Ishikawa (cell line): ENCODE data around the gene ZNF808.
A peak's percentile ranks its signal among the peaks of the same experiment; 100 is the strongest.

Source experiments
- CEBPB ChIP-seq: IDR thresholded peaks from 2 replicates; pipeline ENCODE4 v1.6.1; 2012
- CREB1 ChIP-seq: IDR thresholded peaks from 2 replicates; pipeline ENCODE4 v1.6.1; 2012; ENCODE audit warnings: low read depth
- EGR1 ChIP-seq: IDR thresholded peaks from 2 replicates; pipeline ENCODE4 v1.6.1; 2012
- EP300 ChIP-seq: IDR thresholded peaks from 2 replicates; pipeline ENCODE4 v1.6.1; 2012; ENCODE audit warnings: borderline replicate concordance
- FOXM1 ChIP-seq: IDR thresholded peaks from 2 replicates; pipeline ENCODE4 v1.6.1; 2012; ENCODE audit warnings: low read depth, borderline replicate concordance
- NFIC ChIP-seq: IDR thresholded peaks from 2 replicates; pipeline ENCODE4 v1.6.1; 2012
- RAD21 ChIP-seq: IDR thresholded peaks from 2 replicates; pipeline ENCODE4 v1.6.1; 2012; ENCODE audit warnings: low read depth
- TAF1 ChIP-seq: IDR thresholded peaks from 2 replicates; pipeline ENCODE4 v1.6.1; 2012; ENCODE audit warnings: low read depth, mild to moderate bottlenecking
- TCF12 ChIP-seq: IDR thresholded peaks from 2 replicates; pipeline ENCODE4 v1.6.1; 2012; ENCODE audit warnings: low read depth
- TEAD4 ChIP-seq: IDR thresholded peaks from 2 replicates; pipeline ENCODE4 v1.6.1; 2012
- YY1 ChIP-seq: IDR thresholded peaks from 2 replicates; pipeline ENCODE4 v1.6.1; 2012; ENCODE audit warnings: low read depth
- ZBTB7A ChIP-seq: IDR thresholded peaks from 2 replicates; pipeline ENCODE4 v1.6.1; 2012; ENCODE audit warnings: low read depth
- TF ChIP-seq, protein P1 (sequence below): IDR thresholded peaks from 2 replicates; pipeline ENCODE4 v1.6.1; 2012
- TF ChIP-seq, protein P2 (sequence below): IDR thresholded peaks from 2 replicates; pipeline ENCODE4 v1.6.1; 2012
- TF ChIP-seq, protein P3 (sequence below): IDR thresholded peaks from 2 replicates; pipeline ENCODE4 v1.6.1; 2012; ENCODE audit warnings: low read depth, mild to moderate bottlenecking

Gene ZNF808

DNA sequence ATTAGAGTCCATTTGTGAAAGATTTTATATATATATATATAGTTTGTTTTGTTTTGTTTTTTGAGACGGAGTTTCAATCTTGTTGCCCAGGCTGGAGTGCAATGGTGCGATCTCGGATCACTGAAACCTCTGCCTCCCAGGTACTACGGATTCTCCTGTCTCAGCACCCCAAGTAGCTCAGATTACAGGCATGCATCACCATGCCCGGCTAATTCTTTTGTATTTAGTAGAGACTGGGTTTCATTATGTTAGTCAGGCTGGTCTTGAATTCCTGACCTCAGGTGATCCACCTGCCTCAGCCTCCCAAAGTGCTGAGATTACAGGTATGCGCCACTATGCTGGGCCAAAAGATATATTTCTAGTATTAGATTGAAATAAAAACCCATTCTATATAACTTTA, 38.7 kb downstream of the ZNF808 start:
- TF ChIP-seq RAD21 (no peak), ZBTB7A (no peak), FOXM1 (no peak), EGR1 (no peak), TCF12 (no peak)
- TF ChIP-seq, protein P1, sequence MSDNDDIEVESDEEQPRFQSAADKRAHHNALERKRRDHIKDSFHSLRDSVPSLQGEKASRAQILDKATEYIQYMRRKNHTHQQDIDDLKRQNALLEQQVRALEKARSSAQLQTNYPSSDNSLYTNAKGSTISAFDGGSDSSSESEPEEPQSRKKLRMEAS, result no peak
- TF ChIP-seq, protein P2, sequence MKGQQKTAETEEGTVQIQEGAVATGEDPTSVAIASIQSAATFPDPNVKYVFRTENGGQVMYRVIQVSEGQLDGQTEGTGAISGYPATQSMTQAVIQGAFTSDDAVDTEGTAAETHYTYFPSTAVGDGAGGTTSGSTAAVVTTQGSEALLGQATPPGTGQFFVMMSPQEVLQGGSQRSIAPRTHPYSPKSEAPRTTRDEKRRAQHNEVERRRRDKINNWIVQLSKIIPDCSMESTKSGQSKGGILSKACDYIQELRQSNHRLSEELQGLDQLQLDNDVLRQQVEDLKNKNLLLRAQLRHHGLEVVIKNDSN, result no peak

DNA sequence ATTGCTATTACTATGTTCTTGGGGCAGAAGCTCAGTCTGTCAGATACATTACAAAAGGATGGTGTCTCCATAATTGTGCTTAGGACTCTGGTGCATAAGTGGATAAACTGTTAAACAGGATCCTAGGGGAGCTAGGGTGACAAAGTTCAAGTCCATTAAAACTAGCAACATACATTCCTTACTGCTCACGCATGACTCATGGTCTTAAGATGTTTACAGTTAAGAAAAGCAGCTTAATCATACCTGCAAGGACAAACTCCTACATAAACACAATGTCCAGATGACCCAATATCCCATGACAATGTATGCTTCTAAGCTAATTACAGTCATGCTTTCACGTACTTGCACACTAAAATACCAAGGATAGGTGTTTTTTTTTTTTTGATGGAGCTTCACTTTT, 39.1 kb downstream of the ZNF808 start:
- TF ChIP-seq TAF1 (no peak), EGR1 (no peak), ZBTB7A (no peak), FOXM1 (no peak)

DNA sequence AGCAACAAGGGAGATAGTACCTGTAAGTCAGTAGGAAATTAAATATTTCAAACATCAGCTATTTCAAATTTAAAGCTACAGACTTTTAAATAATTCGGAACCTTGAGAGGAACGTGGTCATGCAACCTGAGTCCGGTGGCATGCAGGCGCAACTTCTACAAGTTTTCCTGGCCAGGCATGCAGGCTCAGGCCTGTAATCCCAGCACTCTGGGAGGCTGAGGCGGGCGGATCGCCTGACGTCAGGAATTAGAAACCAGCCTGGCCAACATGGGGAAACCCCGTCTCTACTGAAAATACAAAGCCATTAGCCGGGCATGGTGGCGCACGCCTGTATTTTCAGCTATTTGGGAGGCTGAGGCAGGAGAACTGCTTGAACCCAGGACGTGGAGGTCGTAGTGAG, 40.5 kb downstream of the ZNF808 start:
- TF ChIP-seq EP300 (no peak), TCF12 (no peak), CEBPB (no peak), TEAD4 (no peak), RAD21 (no peak), FOXM1 (no peak), TAF1 (no peak), CREB1 (no peak), YY1 (no peak), EGR1 (no peak), ZBTB7A (no peak)
- TF ChIP-seq, protein P1, result no peak
- TF ChIP-seq, protein P3, sequence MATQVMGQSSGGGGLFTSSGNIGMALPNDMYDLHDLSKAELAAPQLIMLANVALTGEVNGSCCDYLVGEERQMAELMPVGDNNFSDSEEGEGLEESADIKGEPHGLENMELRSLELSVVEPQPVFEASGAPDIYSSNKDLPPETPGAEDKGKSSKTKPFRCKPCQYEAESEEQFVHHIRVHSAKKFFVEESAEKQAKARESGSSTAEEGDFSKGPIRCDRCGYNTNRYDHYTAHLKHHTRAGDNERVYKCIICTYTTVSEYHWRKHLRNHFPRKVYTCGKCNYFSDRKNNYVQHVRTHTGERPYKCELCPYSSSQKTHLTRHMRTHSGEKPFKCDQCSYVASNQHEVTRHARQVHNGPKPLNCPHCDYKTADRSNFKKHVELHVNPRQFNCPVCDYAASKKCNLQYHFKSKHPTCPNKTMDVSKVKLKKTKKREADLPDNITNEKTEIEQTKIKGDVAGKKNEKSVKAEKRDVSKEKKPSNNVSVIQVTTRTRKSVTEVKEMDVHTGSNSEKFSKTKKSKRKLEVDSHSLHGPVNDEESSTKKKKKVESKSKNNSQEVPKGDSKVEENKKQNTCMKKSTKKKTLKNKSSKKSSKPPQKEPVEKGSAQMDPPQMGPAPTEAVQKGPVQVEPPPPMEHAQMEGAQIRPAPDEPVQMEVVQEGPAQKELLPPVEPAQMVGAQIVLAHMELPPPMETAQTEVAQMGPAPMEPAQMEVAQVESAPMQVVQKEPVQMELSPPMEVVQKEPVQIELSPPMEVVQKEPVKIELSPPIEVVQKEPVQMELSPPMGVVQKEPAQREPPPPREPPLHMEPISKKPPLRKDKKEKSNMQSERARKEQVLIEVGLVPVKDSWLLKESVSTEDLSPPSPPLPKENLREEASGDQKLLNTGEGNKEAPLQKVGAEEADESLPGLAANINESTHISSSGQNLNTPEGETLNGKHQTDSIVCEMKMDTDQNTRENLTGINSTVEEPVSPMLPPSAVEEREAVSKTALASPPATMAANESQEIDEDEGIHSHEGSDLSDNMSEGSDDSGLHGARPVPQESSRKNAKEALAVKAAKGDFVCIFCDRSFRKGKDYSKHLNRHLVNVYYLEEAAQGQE, result no peak

DNA sequence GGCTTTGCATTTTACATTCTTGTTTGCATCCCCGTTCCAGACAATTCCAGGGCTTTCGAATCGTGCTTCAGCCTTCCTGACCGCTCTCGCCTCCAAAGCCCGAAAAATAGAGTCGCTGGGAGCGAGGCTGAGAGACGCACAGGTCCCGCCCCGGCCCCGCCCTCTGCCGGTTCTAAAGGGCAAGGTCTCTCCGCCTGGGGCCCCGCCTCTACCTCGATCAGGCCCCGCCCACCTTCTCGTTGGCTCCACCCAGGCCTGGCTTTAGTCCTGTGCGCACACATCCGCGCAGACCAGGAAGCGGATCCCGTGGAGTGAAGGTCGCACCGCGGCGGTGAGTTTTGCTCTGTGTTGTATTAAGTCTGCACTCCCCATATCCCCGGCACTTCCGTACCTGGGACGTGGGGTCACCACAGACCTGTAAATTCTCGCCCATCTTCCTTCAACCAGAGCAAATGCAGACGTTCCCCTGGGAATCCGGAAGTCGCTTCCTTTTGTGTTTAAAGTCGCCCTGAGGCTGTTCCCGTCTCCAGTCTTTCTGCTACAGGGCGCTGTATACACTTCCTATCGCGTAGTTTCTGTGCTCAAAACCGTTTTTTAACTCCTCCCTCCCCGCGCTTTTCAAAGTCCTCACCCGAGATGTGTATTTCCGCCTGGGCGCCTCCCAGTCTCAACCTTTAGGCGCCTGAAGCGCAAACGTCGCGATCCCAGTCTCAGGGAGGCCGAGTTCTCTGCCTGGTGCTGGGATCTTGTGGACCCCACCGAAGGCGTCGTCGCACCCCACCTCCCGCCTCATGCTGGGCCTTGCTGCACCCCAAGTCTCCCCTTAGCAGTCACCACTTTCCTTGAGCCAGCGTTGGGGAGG, 42.8 kb downstream of the ZNF808 start, which contains the start of gene ZNF701:
Gene ZNF701, plus strand, starts transcription at position 288 of the 862 bp plus-strand sequence. CDS start 3,861 bp downstream, outside the sequence.
- TF ChIP-seq, protein P3, result no peak
- TF ChIP-seq YY1 (no peak), TEAD4 (peak; percentile 18; the same call in 1 of the 2 replicates), EP300 (no peak), ZBTB7A (no peak), CREB1 (no peak), NFIC (0 out of 2 replicates have a peak, but pooled peaks have one; percentile 10), TCF12 (no peak), FOXM1 (peak; percentile 70), RAD21 (no peak), EGR1 (no peak), TAF1 (peak; percentile 63), CEBPB (no peak)
- TF ChIP-seq, protein P2, result no peak
- TF ChIP-seq, protein P1, result no peak

DNA sequence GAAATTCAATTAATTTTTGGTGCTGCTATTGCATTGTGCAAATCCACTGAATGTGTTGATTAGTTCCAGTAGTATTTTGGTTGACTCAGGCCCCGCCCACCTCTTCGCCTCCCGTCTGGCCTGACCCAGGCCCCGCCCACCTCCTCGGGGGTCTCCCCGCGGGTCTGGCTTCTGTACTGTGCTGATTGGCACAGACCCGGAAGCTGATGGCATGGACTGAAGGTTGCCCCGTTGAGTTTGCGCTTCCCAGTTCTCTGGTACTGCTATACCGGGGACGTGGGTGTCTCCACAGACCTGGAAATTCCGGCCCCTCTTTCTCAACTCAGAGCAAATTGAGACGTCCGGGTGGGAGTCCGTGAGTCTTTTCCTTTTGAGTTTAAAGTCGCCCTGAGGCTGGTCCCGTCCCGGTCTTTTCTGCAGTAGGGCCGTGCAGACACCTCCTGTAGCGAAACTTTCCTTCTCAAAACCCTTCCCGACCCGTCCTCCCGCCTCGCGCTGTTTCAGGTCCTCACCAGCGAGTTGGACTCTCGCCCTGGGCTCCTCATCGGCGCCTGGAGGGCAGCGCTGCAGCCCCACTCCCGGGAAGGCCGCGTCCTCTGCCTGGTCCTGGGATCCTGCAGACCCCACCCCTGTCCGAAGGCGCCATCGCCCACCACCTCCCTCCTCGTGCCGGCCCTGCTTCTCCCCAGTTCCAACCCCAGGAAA, 57.4 kb downstream of the ZNF808 start:
- TF ChIP-seq, protein P2, result no peak
- TF ChIP-seq EGR1 (no peak), EP300 (no peak), CREB1 (no peak), CEBPB (no peak), YY1 (no peak), FOXM1 (no peak), NFIC (no peak), RAD21 (no peak), TAF1 (no peak), ZBTB7A (no peak), TCF12 (no peak), TEAD4 (no peak)
- TF ChIP-seq, protein P1, result no peak
- TF ChIP-seq, protein P3, result no peak
